Measurements from ENCODE around the gene PSMG3. TPM values are rescaled to one million over a fixed set of nuclear protein-coding genes. Genes with fewer than 3 reads are reported as not detected.

Gene PSMG3
- total RNA-seq, 1 experiment from 2014 or later = 33.3 TPM

GRCh38 chr7:1547777-1548437 lies 21.9 kb downstream of the PSMG3 start:
- Mint-ChIP-seq H3K9me3 (no peaks in the 10 kb centered on the region), H3K36me3 (no peaks in the 10 kb centered on the region), H3K27ac (peak overlapping the region; percentile 74; the same call in 1 of the 2 replicates), H3K4me1 (no peaks in the 10 kb centered on the region), H3K27me3 (ENCODE audit: low read depth) (no peaks in the 10 kb centered on the region), H3K4me3 (no peak overlapping the region)
- ChIA-PET CTCF (interaction anchor here (0.7 to 2.1 kb wide), 6 partner anchors 8 to 93 kb away, joined by 3 to 7 read pairs (median 5); partner anchors contain the start of gene TMEM184A), POLR2A (interaction anchor here (0.6 kb wide), 1 partner anchor 38 kb away, joined by 4 read pairs; no protein-coding TSS in a partner anchor)
- DNase-seq (ENCODE audit: low spot score) (no peak), ATAC-seq (peak; percentile 13; the same call in 1 of the 2 replicates)
- TF ChIP-seq GRHL2 (CRISPR knock-in tag; IDR thresholded peaks at IDR 0.05; ENCODE audit: insufficient replicate concordance, severe bottlenecking) = no peak
- TF ChIP-seq RORB (CRISPR knock-in tag; IDR thresholded peaks at IDR 0.05) = no peak
- TF ChIP-seq HMGXB4 (CRISPR knock-in tag; IDR thresholded peaks at IDR 0.05) = no peak
- no peak for TF ChIP-seq PRRX2 (CRISPR knock-in tag; IDR thresholded peaks at IDR 0.05)
- no peak for TF ChIP-seq OVOL2 (CRISPR knock-in tag; IDR thresholded peaks at IDR 0.05; ENCODE audit: borderline replicate concordance)
- TF ChIP-seq, protein P1, sequence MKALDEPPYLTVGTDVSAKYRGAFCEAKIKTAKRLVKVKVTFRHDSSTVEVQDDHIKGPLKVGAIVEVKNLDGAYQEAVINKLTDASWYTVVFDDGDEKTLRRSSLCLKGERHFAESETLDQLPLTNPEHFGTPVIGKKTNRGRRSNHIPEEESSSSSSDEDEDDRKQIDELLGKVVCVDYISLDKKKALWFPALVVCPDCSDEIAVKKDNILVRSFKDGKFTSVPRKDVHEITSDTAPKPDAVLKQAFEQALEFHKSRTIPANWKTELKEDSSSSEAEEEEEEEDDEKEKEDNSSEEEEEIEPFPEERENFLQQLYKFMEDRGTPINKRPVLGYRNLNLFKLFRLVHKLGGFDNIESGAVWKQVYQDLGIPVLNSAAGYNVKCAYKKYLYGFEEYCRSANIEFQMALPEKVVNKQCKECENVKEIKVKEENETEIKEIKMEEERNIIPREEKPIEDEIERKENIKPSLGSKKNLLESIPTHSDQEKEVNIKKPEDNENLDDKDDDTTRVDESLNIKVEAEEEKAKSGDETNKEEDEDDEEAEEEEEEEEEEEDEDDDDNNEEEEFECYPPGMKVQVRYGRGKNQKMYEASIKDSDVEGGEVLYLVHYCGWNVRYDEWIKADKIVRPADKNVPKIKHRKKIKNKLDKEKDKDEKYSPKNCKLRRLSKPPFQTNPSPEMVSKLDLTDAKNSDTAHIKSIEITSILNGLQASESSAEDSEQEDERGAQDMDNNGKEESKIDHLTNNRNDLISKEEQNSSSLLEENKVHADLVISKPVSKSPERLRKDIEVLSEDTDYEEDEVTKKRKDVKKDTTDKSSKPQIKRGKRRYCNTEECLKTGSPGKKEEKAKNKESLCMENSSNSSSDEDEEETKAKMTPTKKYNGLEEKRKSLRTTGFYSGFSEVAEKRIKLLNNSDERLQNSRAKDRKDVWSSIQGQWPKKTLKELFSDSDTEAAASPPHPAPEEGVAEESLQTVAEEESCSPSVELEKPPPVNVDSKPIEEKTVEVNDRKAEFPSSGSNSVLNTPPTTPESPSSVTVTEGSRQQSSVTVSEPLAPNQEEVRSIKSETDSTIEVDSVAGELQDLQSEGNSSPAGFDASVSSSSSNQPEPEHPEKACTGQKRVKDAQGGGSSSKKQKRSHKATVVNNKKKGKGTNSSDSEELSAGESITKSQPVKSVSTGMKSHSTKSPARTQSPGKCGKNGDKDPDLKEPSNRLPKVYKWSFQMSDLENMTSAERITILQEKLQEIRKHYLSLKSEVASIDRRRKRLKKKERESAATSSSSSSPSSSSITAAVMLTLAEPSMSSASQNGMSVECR (CRISPR knock-in tag; IDR thresholded peaks at IDR 0.05; ENCODE audit: borderline replicate concordance) = no peak
- TF ChIP-seq ZNF512 (CRISPR knock-in tag; IDR thresholded peaks at IDR 0.05; ENCODE audit: borderline replicate concordance) = no peak
- no peak for TF ChIP-seq NFATC4 (CRISPR knock-in tag; IDR thresholded peaks at IDR 0.05)
- TF ChIP-seq ZNF396 (CRISPR knock-in tag; IDR thresholded peaks at IDR 0.05; ENCODE audit: borderline replicate concordance) = no peak
- TF ChIP-seq, protein P2, sequence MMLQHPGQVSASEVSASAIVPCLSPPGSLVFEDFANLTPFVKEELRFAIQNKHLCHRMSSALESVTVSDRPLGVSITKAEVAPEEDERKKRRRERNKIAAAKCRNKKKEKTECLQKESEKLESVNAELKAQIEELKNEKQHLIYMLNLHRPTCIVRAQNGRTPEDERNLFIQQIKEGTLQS (CRISPR knock-in tag; conservative IDR thresholded peaks at IDR 0.05) = no peak

GRCh38 chr7:1546909-1547776 lies 22.7 kb downstream of the PSMG3 start:
- no peak overlapping the region for H3K27ac Mint-ChIP-seq
- no peak overlapping the region for H3K4me3 Mint-ChIP-seq
- DNase-seq (ENCODE audit: low spot score) (no peak), ATAC-seq (no peak)
- no peaks in the 10 kb centered on the region for H3K4me1 Mint-ChIP-seq
- H3K9me3 Mint-ChIP-seq = no peaks in the 10 kb centered on the region
- CTCF ChIA-PET = interaction anchor here (1.2 to 2.1 kb wide), 3 partner anchors 9 to 73 kb away, joined by 5 to 7 read pairs (median 7); partner anchors contain the start of gene TMEM184A
- H3K27me3 Mint-ChIP-seq (ENCODE audit: low read depth) = no peaks in the 10 kb centered on the region
- POLR2A ChIA-PET = interaction anchor here (0.6 kb wide), 1 partner anchor 37 kb away, joined by 4 read pairs; no protein-coding TSS in a partner anchor
- H3K36me3 Mint-ChIP-seq = no peaks in the 10 kb centered on the region
- TF ChIP-seq ZBTB43 (CRISPR knock-in tag; IDR thresholded peaks at IDR 0.05) (no peak), ZNF121 (CRISPR knock-in tag; IDR thresholded peaks at IDR 0.05) (no peak), RELA (CRISPR knock-in tag; IDR thresholded peaks at IDR 0.05; ENCODE audit: borderline replicate concordance) (no peak), NFATC4 (CRISPR knock-in tag; IDR thresholded peaks at IDR 0.05) (no peak), ZNF396 (CRISPR knock-in tag; IDR thresholded peaks at IDR 0.05; ENCODE audit: borderline replicate concordance) (no peak), CBFB (CRISPR knock-in tag; IDR thresholded peaks at IDR 0.05; ENCODE audit: low read depth) (no peak), JUN (CRISPR knock-in tag; IDR thresholded peaks at IDR 0.05) (no peak), FOXP1 (CRISPR knock-in tag; IDR thresholded peaks at IDR 0.05; ENCODE audit: borderline replicate concordance) (no peak), ZNF512 (CRISPR knock-in tag; IDR thresholded peaks at IDR 0.05; ENCODE audit: borderline replicate concordance) (no peak), EMX1 (CRISPR knock-in tag; IDR thresholded peaks at IDR 0.05) (no peak)
- TF ChIP-seq, protein P3, sequence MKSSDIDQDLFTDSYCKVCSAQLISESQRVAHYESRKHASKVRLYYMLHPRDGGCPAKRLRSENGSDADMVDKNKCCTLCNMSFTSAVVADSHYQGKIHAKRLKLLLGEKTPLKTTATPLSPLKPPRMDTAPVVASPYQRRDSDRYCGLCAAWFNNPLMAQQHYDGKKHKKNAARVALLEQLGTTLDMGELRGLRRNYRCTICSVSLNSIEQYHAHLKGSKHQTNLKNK (CRISPR knock-in tag; IDR thresholded peaks at IDR 0.05) = no peak
